AG04450 (cell line): Measurements from ENCODE around the gene TBCD. TPM values are rescaled to one million over a fixed set of nuclear protein-coding genes. Genes with fewer than 3 reads are reported as not detected.
"Not testable (repeated sequence)": the region's sequence is repeated elsewhere in the genome, so short reads cannot be mapped to it uniquely, and the experiment has no call there.

Source experiments
- CTCF ChIA-PET: fragments of 300-600, 350-600 bp; formaldehyde crosslinking; extraction: SDS; loops from one replicate; lab custom pipeline; 2022; ENCODE audit warnings: antibody characterized with exemption, inconsistent platforms; lab: Charles Lee
- POLR2A ChIA-PET: fragments of 350-600 bp; formaldehyde crosslinking; extraction: SDS; loops from one replicate; lab custom pipeline; 2021; ENCODE audit warnings: antibody characterized with exemption, inconsistent platforms; lab: Yijun Ruan, JAX
- DNase-seq: peaks from one replicate; pipeline ENCODE4 v3.0.0-alpha.2; 2011; ENCODE audit warnings: low read depth, low spot score
- H3K27ac ChIP-seq: one replicate; pipeline ENCODE4 v1.5.1; 2012; ENCODE audit warnings: low read depth, low read length, control low read depth
- H3K27me3 ChIP-seq: one replicate; pipeline ENCODE4 v1.6.0; 2012; ENCODE audit warnings: low read length; ENCODE audit not compliant: control insufficient read depth, insufficient read depth
- H3K4me3 ChIP-seq: 2 replicates; pipeline ENCODE4 v1.5.1; 2011; ENCODE audit warnings: mild to moderate bottlenecking, low read depth, low read length, control low read depth
- H3K9me3 ChIP-seq: 2 replicates; pipeline ENCODE4 v1.5.1; 2012; ENCODE audit warnings: low read length; ENCODE audit not compliant: control insufficient read depth, insufficient read depth
- polyA plus RNA-seq: library from polyadenylated mRNA; depleted of rRNA; stranded (reverse); fragments of >200 nt; gene quantifications from 2 replicates; pipeline ENCODE4 v1.2.3, GENCODE V29; 2011
- TF ChIP-seq, protein P1 (sequence below): IDR thresholded peaks from 2 replicates; pipeline ENCODE4 v1.5.1; 2011; ENCODE audit warnings: low read depth, low read length, control low read depth, inconsistent platforms

Gene TBCD
- polyA plus RNA-seq, 1 experiment = 28.5 TPM

DNA sequence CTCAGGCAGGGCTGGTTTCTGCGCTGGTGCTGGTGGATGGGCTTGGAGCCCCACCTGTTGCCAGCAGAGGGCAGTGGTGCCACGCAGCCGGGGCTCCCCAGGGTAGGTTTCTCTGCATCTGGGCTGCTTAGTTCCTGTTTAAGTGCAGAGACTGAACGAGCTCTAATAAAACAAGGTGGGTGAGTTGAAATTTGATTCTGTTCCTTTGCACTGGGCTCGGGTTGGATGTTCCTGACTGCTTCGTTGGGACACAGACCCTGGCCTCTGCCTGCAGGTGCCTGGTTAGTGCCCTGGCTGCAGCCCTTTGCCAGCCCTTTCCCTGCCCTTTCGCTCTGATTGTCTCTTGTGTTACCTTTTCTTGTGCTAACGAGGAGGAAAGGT, 30.0 kb downstream of the TBCD start:
- peak; percentile 50 for DNase-seq
- no peaks in the 10 kb centered on the region for H3K27me3 ChIP-seq
- CTCF ChIA-PET = interaction anchor here (0.6 to 2.5 kb wide), 22 partner anchors 10 to 420 kb away, joined by 3 to 15 read pairs (median 4); no protein-coding TSS in a partner anchor
- no peak overlapping the region for H3K4me3 ChIP-seq
- POLR2A ChIA-PET = no interaction called here
- TF ChIP-seq, protein P1, sequence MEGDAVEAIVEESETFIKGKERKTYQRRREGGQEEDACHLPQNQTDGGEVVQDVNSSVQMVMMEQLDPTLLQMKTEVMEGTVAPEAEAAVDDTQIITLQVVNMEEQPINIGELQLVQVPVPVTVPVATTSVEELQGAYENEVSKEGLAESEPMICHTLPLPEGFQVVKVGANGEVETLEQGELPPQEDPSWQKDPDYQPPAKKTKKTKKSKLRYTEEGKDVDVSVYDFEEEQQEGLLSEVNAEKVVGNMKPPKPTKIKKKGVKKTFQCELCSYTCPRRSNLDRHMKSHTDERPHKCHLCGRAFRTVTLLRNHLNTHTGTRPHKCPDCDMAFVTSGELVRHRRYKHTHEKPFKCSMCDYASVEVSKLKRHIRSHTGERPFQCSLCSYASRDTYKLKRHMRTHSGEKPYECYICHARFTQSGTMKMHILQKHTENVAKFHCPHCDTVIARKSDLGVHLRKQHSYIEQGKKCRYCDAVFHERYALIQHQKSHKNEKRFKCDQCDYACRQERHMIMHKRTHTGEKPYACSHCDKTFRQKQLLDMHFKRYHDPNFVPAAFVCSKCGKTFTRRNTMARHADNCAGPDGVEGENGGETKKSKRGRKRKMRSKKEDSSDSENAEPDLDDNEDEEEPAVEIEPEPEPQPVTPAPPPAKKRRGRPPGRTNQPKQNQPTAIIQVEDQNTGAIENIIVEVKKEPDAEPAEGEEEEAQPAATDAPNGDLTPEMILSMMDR = peak; percentile 99
- H3K9me3 ChIP-seq = no peaks in the 10 kb centered on the region
- peak overlapping the region; percentile 2 for H3K27ac ChIP-seq

- H3K27ac ChIP-seq = no peak overlapping the region
- H3K9me3 ChIP-seq = no peaks in the 10 kb centered on the region
- CTCF ChIA-PET = interaction anchor here (1.1 to 1.3 kb wide), 2 partner anchors 56 to 96 kb away, joined by 3 to 4 read pairs; no protein-coding TSS in a partner anchor
- TF ChIP-seq, protein P1 = no peak
- H3K4me3 ChIP-seq = no peak overlapping the region
- DNase-seq = no peak
- H3K27me3 ChIP-seq = no peaks in the 10 kb centered on the region
- POLR2A ChIA-PET = no interaction called here
Measured at GRCh38 chr17:82782657-82783207, 30.9 kb downstream of the TBCD start.

GRCh38 chr17:82783498-82783897, 31.6 kb downstream of the TBCD start:
- no peak for DNase-seq
- ChIA-PET CTCF (no interaction called here), POLR2A (no interaction called here)
- Histone ChIP-seq H3K9me3 (no peaks in the 10 kb centered on the region), H3K27ac (no peak overlapping the region), H3K4me3 (no peak overlapping the region), H3K27me3 (no peaks in the 10 kb centered on the region)
- TF ChIP-seq, protein P1 = no peak

GRCh38 chr17:82785581-82785980, 33.7 kb downstream of the TBCD start:
- H3K4me3 ChIP-seq, DNase-seq, POLR2A ChIA-PET, H3K27ac ChIP-seq, H3K9me3 ChIP-seq, H3K27me3 ChIP-seq: not testable (repeated sequence)
- CTCF ChIA-PET = interaction anchor here (0.5 kb wide), 1 partner anchor 427 kb away, joined by 5 read pairs; no protein-coding TSS in a partner anchor

DNA sequence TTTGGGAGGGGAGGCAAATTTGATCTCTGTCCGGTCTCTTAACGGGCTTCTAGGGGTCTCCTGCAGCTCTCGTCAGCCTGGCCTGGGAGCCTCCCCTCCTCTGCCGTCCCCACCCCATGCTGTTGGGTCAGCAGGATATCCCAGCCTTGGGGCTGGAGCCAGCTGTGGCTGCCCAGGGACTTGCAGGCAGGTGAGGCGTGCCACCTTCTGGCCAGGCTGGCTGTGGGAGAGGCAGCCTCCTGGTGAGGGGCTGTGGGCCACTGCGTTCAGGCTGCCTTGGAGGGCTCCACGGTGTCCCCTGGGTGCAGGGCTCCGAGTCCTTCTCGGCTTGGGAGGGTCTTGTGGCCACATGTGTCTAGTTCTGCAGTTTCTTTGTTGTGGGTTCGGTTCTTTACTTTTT, 34.6 kb downstream of the TBCD start:
- CTCF ChIA-PET = no interaction called here
- POLR2A ChIA-PET = no interaction called here
- Histone ChIP-seq H3K4me3 (no peak overlapping the region), H3K9me3 (no peaks in the 10 kb centered on the region; the same call in 1 of the 2 replicates), H3K27me3 (no peaks in the 10 kb centered on the region), H3K27ac (no peak overlapping the region)
- DNase-seq = no peak
- TF ChIP-seq, protein P1 = no peak
